Measurements from ENCODE around the gene ECE1. TPM values are rescaled to one million over a fixed set of nuclear protein-coding genes. Genes with fewer than 3 reads are reported as not detected.

ECE1 gene
- total and polyA plus RNA-seq, 9 of the 15 experiments (the other 6 are each of a cell fraction or from before 2014, with no cell fraction given), result 0.56 to 34.8 (median 11.0) TPM

GRCh38 chr1:21205416-21205815 is 84.8 kb downstream of the ECE1 start (continued):
- TF ChIP-seq ZBTB40 (IDR thresholded peaks at IDR 0.05) (no peak), ZBTB40 (CRISPR knock-in tag; IDR thresholded peaks at IDR 0.05) (no peak), PURB (CRISPR knock-in tag; IDR thresholded peaks at IDR 0.05; ENCODE audit: low read depth) (no peak), FIP1L1 (IDR thresholded peaks at IDR 0.05; ENCODE audit: low read depth, low read length, poor library complexity, severe bottlenecking) (no peak), SP1 (CRISPR knock-in tag; IDR thresholded peaks at IDR 0.05) (no peak), KLF16 (IDR thresholded peaks at IDR 0.05) (no peak), ZNF699 (CRISPR knock-in tag; IDR thresholded peaks at IDR 0.05; ENCODE audit: insufficient replicate concordance) (no peak), RUNX1 (IDR thresholded peaks at IDR 0.05; ENCODE audit: low read depth) (no peak), TSC22D4 (tag; IDR thresholded peaks at IDR 0.05) (no peak)
